Fibroblast of lung (primary cell): ENCODE measurements around the gene ATAD3B. TPM values are rescaled to one million over a fixed set of nuclear protein-coding genes. Genes with fewer than 3 reads are reported as not detected.

Experiments
- polyA plus RNA-seq, 2 donors: library from polyadenylated mRNA; depleted of rRNA in 1 of 2; stranded (reverse) in 1 of 2; unstranded in 1 of 2; fragments of >200 nt; gene quantifications; 2 replicates each; pipeline ENCODE4 v1.2.1, GENCODE V29; 2011 to 2012; ENCODE audit warnings: missing spikeins in 1 of 2
- total RNA-seq: library from RNA; depleted of rRNA; stranded (reverse); fragments of >200 nt; gene quantifications from 2 replicates; pipeline ENCODE4 v1.2.1, GENCODE V29; 2014

Gene ATAD3B
- total and polyA plus RNA-seq, 2 donors (not counting 1 experiment from before 2014, with no cell fraction given) = 7.0 to 15.0 TPM

Other genes starting within 250 kb of the ATAD3B start
- gene SDF4, start 239.8 kb upstream of the ATAD3B start, total RNA-seq = 81.9 and 127 TPM in 2 replicates
- gene SDF4, start 239.8 kb upstream of the ATAD3B start, polyA plus RNA-seq = 133 and 180 TPM in 2 replicates
- gene B3GALT6, start 239.5 kb upstream of the ATAD3B start, total RNA-seq = 19.3 and 19.5 TPM in 2 replicates
- gene B3GALT6, start 239.5 kb upstream of the ATAD3B start, polyA plus RNA-seq = 15.7 and 17.9 TPM in 2 replicates
- gene C1QTNF12, start 225.0 kb upstream of the ATAD3B start, total RNA-seq = 1.0 and 4.1 TPM in 2 replicates
- gene C1QTNF12, start 225.0 kb upstream of the ATAD3B start, polyA plus RNA-seq = 0.27 and 0.60 TPM in 2 replicates
- gene UBE2J2, start 197.9 kb upstream of the ATAD3B start, total RNA-seq = 39.5 and 47.2 TPM in 2 replicates
- gene UBE2J2, start 197.9 kb upstream of the ATAD3B start, polyA plus RNA-seq = 32.3 and 50.9 TPM in 2 replicates
- 1.0 and 2.5 TPM in 2 replicates for gene SCNN1D, start 191.3 kb upstream of the ATAD3B start, total RNA-seq
- 0.44 TPM in 2 replicates for gene SCNN1D, start 191.3 kb upstream of the ATAD3B start, polyA plus RNA-seq
- gene ACAP3, start 163.8 kb upstream of the ATAD3B start, total RNA-seq = 34.7 and 50.9 TPM in 2 replicates
- 15.3 and 15.7 TPM in 2 replicates for gene ACAP3, start 163.8 kb upstream of the ATAD3B start, polyA plus RNA-seq
- 12.7 and 13.1 TPM in 2 replicates for gene PUSL1, start 163.2 kb upstream of the ATAD3B start, total RNA-seq
- gene PUSL1, start 163.2 kb upstream of the ATAD3B start, polyA plus RNA-seq = 7.1 and 9.6 TPM in 2 replicates
- gene INTS11, start 147.1 kb upstream of the ATAD3B start, total RNA-seq = 46.2 and 69.2 TPM in 2 replicates
- 44.1 and 73.0 TPM in 2 replicates for gene INTS11, start 147.1 kb upstream of the ATAD3B start, polyA plus RNA-seq
- 9.0 and 10.1 TPM in 2 replicates for gene CPTP, start 147.0 kb upstream of the ATAD3B start, total RNA-seq
- 6.0 and 6.2 TPM in 2 replicates for gene CPTP, start 147.0 kb upstream of the ATAD3B start, polyA plus RNA-seq
- gene TAS1R3, start 140.5 kb upstream of the ATAD3B start, total RNA-seq = 0.17 and 0.26 TPM in 2 replicates
- gene TAS1R3, start 140.5 kb upstream of the ATAD3B start, polyA plus RNA-seq = 0.01 and 0.02 TPM in 2 replicates
- gene DVL1, start 122.3 kb upstream of the ATAD3B start, total RNA-seq = 78.3 and 107 TPM in 2 replicates
- gene DVL1, start 122.3 kb upstream of the ATAD3B start, polyA plus RNA-seq = 9.1 and 12.5 TPM in 2 replicates
- 262 and 397 TPM in 2 replicates for gene MXRA8, start 113.2 kb upstream of the ATAD3B start, total RNA-seq
- 205 and 239 TPM in 2 replicates for gene MXRA8, start 113.2 kb upstream of the ATAD3B start, polyA plus RNA-seq
- gene AURKAIP1, start 96.6 kb upstream of the ATAD3B start, total RNA-seq = 83.2 and 85.2 TPM in 2 replicates
- 42.2 and 66.9 TPM in 2 replicates for gene AURKAIP1, start 96.6 kb upstream of the ATAD3B start, polyA plus RNA-seq
- gene CCNL2, start 72.4 kb upstream of the ATAD3B start, total RNA-seq = 87.1 and 102 TPM in 2 replicates
- gene CCNL2, start 72.4 kb upstream of the ATAD3B start, polyA plus RNA-seq = 70.5 and 116 TPM in 2 replicates
- 80.1 and 81.7 TPM in 2 replicates for gene MRPL20, start 64.5 kb upstream of the ATAD3B start, total RNA-seq
- 150 and 188 TPM in 2 replicates for gene MRPL20, start 64.5 kb upstream of the ATAD3B start, polyA plus RNA-seq
- gene ANKRD65, start 50.5 kb upstream of the ATAD3B start, total RNA-seq = 1.3 and 2.0 TPM in 2 replicates
- 0.84 and 1.9 TPM in 2 replicates for gene ANKRD65, start 50.5 kb upstream of the ATAD3B start, polyA plus RNA-seq
- gene VWA1, start 36.1 kb upstream of the ATAD3B start, total RNA-seq = 2.6 and 3.1 TPM in 2 replicates
- 1.7 and 2.5 TPM in 2 replicates for gene VWA1, start 36.1 kb upstream of the ATAD3B start, polyA plus RNA-seq
- gene ATAD3C, start 22.1 kb upstream of the ATAD3B start, total RNA-seq = under 0.01 and 0.17 TPM in 2 replicates
- gene ATAD3C, start 22.1 kb upstream of the ATAD3B start, polyA plus RNA-seq = not detected in 2 replicates
- gene ATAD3A, start 40.4 kb downstream of the ATAD3B start, total RNA-seq = 14.4 and 18.0 TPM in 2 replicates
- gene ATAD3A, start 40.4 kb downstream of the ATAD3B start, polyA plus RNA-seq = 12.5 and 19.8 TPM in 2 replicates
- gene TMEM240, start 68.9 kb downstream of the ATAD3B start, total RNA-seq = 4.9 and 5.4 TPM in 2 replicates
- gene TMEM240, start 68.9 kb downstream of the ATAD3B start, polyA plus RNA-seq = 1.3 and 1.4 TPM in 2 replicates
- 65.1 and 72.7 TPM in 2 replicates for gene SSU72, start 103.1 kb downstream of the ATAD3B start, total RNA-seq
- 127 and 135 TPM in 2 replicates for gene SSU72, start 103.1 kb downstream of the ATAD3B start, polyA plus RNA-seq
- 0.50 and 0.77 TPM in 2 replicates for gene FNDC10, start 128.4 kb downstream of the ATAD3B start, total RNA-seq
- gene FNDC10, start 128.4 kb downstream of the ATAD3B start, polyA plus RNA-seq = 1.6 and 2.0 TPM in 2 replicates
- gene MIB2, start 143.7 kb downstream of the ATAD3B start, total RNA-seq = 74.3 and 77.3 TPM in 2 replicates
- gene MIB2, start 143.7 kb downstream of the ATAD3B start, polyA plus RNA-seq = 4.6 and 7.1 TPM in 2 replicates
- gene MMP23B, start 160.4 kb downstream of the ATAD3B start, total RNA-seq = 4.6 and 9.8 TPM in 2 replicates
- gene MMP23B, start 160.4 kb downstream of the ATAD3B start, polyA plus RNA-seq = 0.82 and 0.89 TPM in 2 replicates
- gene CDK11B, start 187.2 kb downstream of the ATAD3B start, total RNA-seq = 6.7 and 9.7 TPM in 2 replicates
- 2.5 and 4.3 TPM in 2 replicates for gene CDK11B, start 187.2 kb downstream of the ATAD3B start, polyA plus RNA-seq
- gene SLC35E2B, start 221.0 kb downstream of the ATAD3B start, total RNA-seq = 37.2 and 55.8 TPM in 2 replicates
- gene SLC35E2B, start 221.0 kb downstream of the ATAD3B start, polyA plus RNA-seq = 17.5 and 25.5 TPM in 2 replicates